IPS-20b (cell line): ENCODE results near the gene IRX5.

Experiments used
- H3K27ac ChIP-seq: one replicate; pipeline ENCODE4 v1.5.1; 2013; ENCODE audit warnings: low read length
- H3K27me3 ChIP-seq: 2 replicates; pipeline ENCODE4 v1.6.1; 2013; ENCODE audit warnings: mild to moderate bottlenecking, low read length, inconsistent platforms; ENCODE audit not compliant: insufficient read depth
- H3K36me3 ChIP-seq: 2 replicates; pipeline ENCODE4 v1.6.1; 2013; ENCODE audit warnings: low read depth, mild to moderate bottlenecking, inconsistent platforms, low read length, moderate library complexity; ENCODE audit not compliant: insufficient read depth
- H3K4me1 ChIP-seq: 2 replicates; pipeline ENCODE4 v1.6.1; 2013; ENCODE audit warnings: mild to moderate bottlenecking, control low read depth, inconsistent platforms, low read length, moderate library complexity; ENCODE audit not compliant: insufficient read depth
- H3K4me3 ChIP-seq: 2 replicates; pipeline ENCODE4 v1.5.1; 2013; ENCODE audit warnings: mild to moderate bottlenecking, low read length, inconsistent platforms
- H3K9ac ChIP-seq: 2 replicates; pipeline ENCODE4 v1.6.1; 2013; ENCODE audit warnings: low read depth, mild to moderate bottlenecking, inconsistent platforms, low read length, moderate library complexity
- H3K9me3 ChIP-seq: 2 replicates; pipeline ENCODE4 v1.6.1; 2013; ENCODE audit warnings: mild to moderate bottlenecking, low read depth, low read length, inconsistent platforms; ENCODE audit not compliant: insufficient read depth

The IRX5 gene

DNA sequence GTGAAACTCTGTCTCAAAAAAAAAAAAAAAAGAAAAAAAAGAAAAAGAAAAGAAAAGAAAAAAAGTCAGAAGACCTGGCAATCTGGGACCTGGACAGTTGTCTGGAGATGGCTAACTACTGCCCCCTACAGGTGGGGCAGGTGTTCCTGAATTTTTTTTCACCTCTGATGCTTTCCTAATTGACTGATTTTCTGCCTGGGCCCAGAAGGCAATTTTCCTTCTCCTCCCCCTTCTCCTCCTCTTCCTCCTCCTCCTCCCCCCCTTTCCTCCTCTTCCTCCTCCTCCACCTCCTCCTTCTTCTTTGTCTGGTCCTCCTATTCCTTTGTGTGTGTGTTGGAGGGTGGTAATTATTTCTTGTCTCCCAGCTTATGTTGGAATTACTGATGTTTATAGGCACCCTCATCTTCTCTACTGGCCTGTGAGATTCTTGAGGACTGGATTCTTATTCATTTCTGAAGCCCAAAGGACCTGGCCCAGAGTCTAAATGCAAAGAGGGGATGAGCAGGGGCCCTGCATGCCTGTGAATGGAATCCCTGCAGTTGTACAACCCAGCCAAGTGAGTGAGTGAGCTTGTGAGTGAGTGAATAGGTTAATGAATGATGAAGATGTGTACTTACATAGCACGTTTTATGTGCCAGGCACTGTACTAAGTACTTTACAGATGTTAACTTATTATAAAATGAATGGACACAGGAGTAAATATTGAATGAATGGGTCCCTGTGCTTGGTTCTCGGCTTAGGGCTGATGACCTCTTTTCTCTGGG, 26.9 kb downstream of the IRX5 start:
- no peaks in the 10 kb centered on the region for H3K36me3 ChIP-seq
- H3K4me3 ChIP-seq = no peak overlapping the region
- H3K9me3 ChIP-seq = no peaks in the 10 kb centered on the region
- no peak overlapping the region for H3K27ac ChIP-seq
- no peaks in the 10 kb centered on the region for H3K27me3 ChIP-seq
- no peaks in the 10 kb centered on the region for H3K4me1 ChIP-seq
- H3K9ac ChIP-seq = no peak overlapping the region

DNA sequence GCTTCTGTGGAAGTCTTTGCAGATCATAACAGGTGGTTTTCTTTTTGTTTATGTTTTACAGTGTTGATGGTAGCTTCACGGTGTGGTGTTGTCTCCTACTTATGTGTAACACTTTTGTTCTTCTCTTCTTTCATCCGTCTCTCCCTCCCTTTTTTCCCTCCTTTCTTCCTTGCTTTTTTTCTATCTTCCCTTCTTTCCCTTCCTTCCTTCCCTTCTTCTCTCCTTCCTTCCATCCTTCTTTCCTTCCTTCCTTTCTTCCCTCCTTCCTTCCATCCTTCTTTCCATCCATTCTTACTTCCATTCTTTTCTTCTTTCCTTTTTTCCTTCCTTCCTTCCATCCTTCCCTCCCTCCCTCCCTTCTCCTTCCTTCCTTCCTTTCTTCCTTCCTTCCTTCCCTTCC, 31.4 kb downstream of the IRX5 start:
- Histone ChIP-seq H3K36me3 (no peaks in the 10 kb centered on the region), H3K27me3 (no peaks in the 10 kb centered on the region), H3K9me3 (no peaks in the 10 kb centered on the region), H3K4me1 (no peaks in the 10 kb centered on the region), H3K27ac (no peak overlapping the region), H3K9ac (no peak overlapping the region), H3K4me3 (no peak overlapping the region)

GRCh38 chr16:54964239-54964638, 33.6 kb downstream of the IRX5 start:
- no peak overlapping the region for H3K27ac ChIP-seq

DNA sequence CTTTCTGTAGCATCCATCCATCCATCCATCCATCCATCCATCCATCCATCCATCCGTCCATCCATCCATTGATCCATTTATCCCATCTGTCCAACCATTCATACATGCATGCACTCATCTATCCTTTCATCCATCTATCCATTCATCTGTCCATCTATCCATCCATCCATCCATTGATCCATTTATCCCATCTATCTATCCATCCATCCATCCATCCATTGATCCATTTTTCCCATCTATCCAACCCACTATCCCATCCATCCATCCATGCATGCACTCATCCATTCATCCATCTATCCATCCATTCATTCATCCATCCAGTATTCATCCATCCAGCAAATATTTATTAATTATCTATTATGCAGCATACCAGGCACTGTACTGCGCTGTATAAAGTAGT, 34.8 kb downstream of the IRX5 start:
- no peak overlapping the region for H3K9ac ChIP-seq
- no peaks in the 10 kb centered on the region for H3K4me1 ChIP-seq
- no peaks in the 10 kb centered on the region for H3K9me3 ChIP-seq
- H3K27me3 ChIP-seq = no peaks in the 10 kb centered on the region
- no peak overlapping the region for H3K27ac ChIP-seq
- no peak overlapping the region for H3K4me3 ChIP-seq
- no peaks in the 10 kb centered on the region for H3K36me3 ChIP-seq

More at GRCh38 chr16:54964239-54964638, 33.6 kb downstream of the IRX5 start:
- no peak overlapping the region for H3K9ac ChIP-seq
- H3K36me3 ChIP-seq = no peaks in the 10 kb centered on the region
- H3K4me1 ChIP-seq = no peaks in the 10 kb centered on the region
- no peaks in the 10 kb centered on the region for H3K27me3 ChIP-seq
- no peaks in the 10 kb centered on the region for H3K9me3 ChIP-seq
- H3K4me3 ChIP-seq = no peak overlapping the region

- H3K36me3 ChIP-seq = no peaks in the 10 kb centered on the region
These were observed 37.3 kb downstream of the IRX5 start for GRCh38 chr16:54968011-54968410.

DNA sequence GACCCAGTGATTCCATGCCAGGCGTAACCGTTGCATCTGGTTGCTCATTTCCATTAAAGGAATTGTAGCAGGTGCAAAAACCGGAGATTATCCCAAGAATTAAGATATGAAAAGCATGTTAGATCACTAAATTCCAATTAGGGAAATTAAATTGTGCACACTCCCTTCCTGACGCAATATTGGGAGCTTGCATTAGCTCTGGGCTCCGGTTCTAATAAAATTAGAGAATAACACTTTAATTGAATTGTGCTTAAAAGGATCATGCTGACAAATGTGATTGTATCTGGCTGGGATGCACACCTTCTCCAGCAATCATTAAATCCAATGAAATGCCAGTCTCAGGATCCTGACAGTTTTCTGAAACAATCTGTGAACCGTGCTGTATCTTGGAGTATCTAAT, 38.1 kb downstream of the IRX5 start:
- Histone ChIP-seq H3K36me3 (no peaks in the 10 kb centered on the region), H3K9me3 (no peaks in the 10 kb centered on the region), H3K9ac (no peak overlapping the region), H3K4me3 (no peak overlapping the region), H3K27me3 (no peaks in the 10 kb centered on the region), H3K27ac (no peak overlapping the region), H3K4me1 (no peaks in the 10 kb centered on the region)

More at GRCh38 chr16:54968011-54968410, 37.3 kb downstream of the IRX5 start:
- no peaks in the 10 kb centered on the region for H3K27me3 ChIP-seq
- H3K9me3 ChIP-seq = no peaks in the 10 kb centered on the region
- H3K27ac ChIP-seq = no peak overlapping the region
- H3K9ac ChIP-seq = no peak overlapping the region
- H3K4me3 ChIP-seq = no peak overlapping the region
- H3K4me1 ChIP-seq = no peaks in the 10 kb centered on the region

GRCh38 chr16:54970016-54970415, 39.4 kb downstream of the IRX5 start:
- H3K4me1 ChIP-seq = no peaks in the 10 kb centered on the region

GRCh38 chr16:54974367-54974766, 43.7 kb downstream of the IRX5 start:
- Histone ChIP-seq H3K27ac (no peak overlapping the region), H3K4me3 (no peak overlapping the region), H3K9ac (no peak overlapping the region), H3K36me3 (no peaks in the 10 kb centered on the region), H3K27me3 (no peaks in the 10 kb centered on the region), H3K9me3 (no peaks in the 10 kb centered on the region), H3K4me1 (no peaks in the 10 kb centered on the region)

More at GRCh38 chr16:54970016-54970415, 39.4 kb downstream of the IRX5 start:
- Histone ChIP-seq H3K27ac (no peak overlapping the region), H3K9me3 (no peaks in the 10 kb centered on the region), H3K4me3 (no peak overlapping the region), H3K27me3 (no peaks in the 10 kb centered on the region), H3K9ac (no peak overlapping the region), H3K36me3 (no peaks in the 10 kb centered on the region)

GRCh38 chr16:54976651-54977200, 46.1 kb downstream of the IRX5 start:
- no peaks in the 10 kb centered on the region for H3K36me3 ChIP-seq
- no peak overlapping the region for H3K4me3 ChIP-seq
- H3K27ac ChIP-seq = no peak overlapping the region
- H3K27me3 ChIP-seq = no peaks in the 10 kb centered on the region
- H3K9me3 ChIP-seq = no peaks in the 10 kb centered on the region
- no peaks in the 10 kb centered on the region for H3K4me1 ChIP-seq
- no peak overlapping the region for H3K9ac ChIP-seq

GRCh38 chr16:54977211-54977610, 46.5 kb downstream of the IRX5 start:
- H3K27me3 ChIP-seq = no peaks in the 10 kb centered on the region
- H3K36me3 ChIP-seq = no peaks in the 10 kb centered on the region
- H3K27ac ChIP-seq = no peak overlapping the region
- H3K4me3 ChIP-seq = no peak overlapping the region
- no peaks in the 10 kb centered on the region for H3K4me1 ChIP-seq
- no peaks in the 10 kb centered on the region for H3K9me3 ChIP-seq
- H3K9ac ChIP-seq = no peak overlapping the region

DNA sequence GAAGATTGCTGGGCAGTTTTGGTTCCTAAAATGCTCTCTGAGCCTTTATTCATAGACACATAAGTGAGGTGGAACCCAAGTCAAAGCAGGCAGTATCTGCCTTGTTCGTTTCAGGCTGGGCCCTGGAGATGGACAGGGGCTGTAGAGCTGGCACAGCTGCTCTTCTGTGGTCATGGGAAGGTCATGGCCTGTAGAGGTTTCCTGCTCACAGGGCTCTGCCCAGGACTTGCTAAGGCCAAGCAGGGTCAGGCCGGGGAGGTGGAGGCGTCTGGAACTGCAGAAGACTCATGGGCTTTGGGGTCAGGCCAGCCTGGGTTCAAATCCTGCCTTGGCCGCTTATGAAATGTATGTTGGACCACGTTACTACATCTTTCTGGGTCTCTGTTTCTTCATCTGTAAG, 50.2 kb downstream of the IRX5 start:
- Histone ChIP-seq H3K9ac (no peak overlapping the region), H3K36me3 (no peaks in the 10 kb centered on the region), H3K27ac (no peak overlapping the region), H3K4me1 (no peaks in the 10 kb centered on the region; the same call in 1 of the 2 replicates), H3K4me3 (no peak overlapping the region), H3K9me3 (no peaks in the 10 kb centered on the region), H3K27me3 (no peaks in the 10 kb centered on the region)
